ENCODE results near the gene PLGRKT.
"Not testable (repeated sequence)": the region's sequence is repeated elsewhere in the genome, so short reads cannot be mapped to it uniquely, and the experiment has no call there.

PLGRKT gene

GRCh38 chr9:5375790-5376477, 61.8 kb downstream of the PLGRKT start:
- no peak for DNase-seq (ENCODE audit: low read depth)

GRCh38 chr9:5375091-5375490, 62.6 kb downstream of the PLGRKT start:
- no peak for DNase-seq (ENCODE audit: low read depth)

- no peak for DNase-seq (ENCODE audit: low read depth)
Measured at GRCh38 chr9:5364294-5365024, 73.3 kb downstream of the PLGRKT start.

DNA sequence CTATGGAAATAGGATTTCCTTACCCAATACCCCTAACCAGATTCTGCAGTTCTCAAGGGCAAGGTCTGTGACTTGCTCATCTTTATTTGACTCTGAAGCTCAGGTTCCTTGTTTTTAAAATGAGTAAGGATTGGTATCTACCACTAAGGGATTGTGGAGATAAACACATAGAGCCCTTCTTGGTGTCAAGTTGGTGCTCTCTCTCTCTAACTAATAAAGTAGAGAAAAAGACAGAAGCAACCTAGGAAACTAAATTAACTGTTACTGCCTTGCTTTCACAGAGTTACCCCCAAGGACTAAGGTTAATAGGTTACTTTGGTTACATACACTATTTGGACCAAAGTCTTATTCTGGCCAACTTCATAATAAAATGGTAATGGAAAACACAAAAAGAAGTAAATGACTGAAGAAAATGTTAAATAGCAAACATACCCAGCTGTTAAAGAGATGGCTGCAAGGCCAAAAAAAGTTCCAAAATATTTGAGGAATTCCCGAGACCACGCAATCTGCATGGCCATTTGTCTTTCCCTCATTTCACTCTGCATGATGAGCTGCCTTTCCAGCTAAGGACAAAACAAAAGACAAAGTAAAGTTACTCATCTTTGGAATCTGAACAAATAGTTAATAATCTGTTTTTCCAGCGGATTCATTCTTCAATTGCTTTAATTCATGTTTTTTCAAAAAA, 76.3 kb downstream of the PLGRKT start:
- DNase-seq (ENCODE audit: low read depth) = no peak

- DNase-seq (ENCODE audit: low read depth) = no peak
Measured at GRCh38 chr9:5360341-5360740, 77.4 kb downstream of the PLGRKT start.

DNA sequence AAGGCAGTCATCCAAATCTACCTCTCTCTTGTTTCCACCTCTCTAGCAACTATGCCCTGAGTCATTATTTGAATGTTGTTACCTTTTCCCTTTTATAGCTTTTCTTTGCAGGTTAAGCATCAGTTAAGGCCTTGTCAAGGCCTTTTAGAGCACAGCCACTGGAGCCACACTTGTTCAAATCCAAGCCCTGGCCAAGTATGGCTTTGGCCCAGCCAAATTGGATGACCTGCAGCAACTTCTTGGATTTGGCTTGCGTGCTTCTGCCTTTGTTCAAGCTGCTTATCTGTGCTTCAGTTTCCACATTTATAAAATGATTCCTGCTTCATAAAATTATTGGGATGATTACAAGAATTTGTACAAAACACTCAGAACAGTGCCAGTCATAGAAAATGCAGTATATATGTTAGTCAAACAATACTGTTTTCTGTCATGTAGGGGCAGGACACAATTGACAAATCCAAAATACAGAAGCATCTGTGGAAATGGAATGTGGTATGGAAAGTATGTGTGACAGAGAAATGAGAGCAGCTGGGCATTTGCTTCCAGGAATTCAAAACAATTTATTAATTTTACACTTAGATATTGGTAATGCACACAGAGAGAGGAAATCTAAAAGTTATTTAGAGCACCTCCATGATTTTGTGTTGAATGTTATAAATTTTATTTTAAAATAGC, 80.2 kb downstream of the PLGRKT start:
- DNase-seq (ENCODE audit: low read depth) = no peak

GRCh38 chr9:5355817-5356216, 81.9 kb downstream of the PLGRKT start:
- DNase-seq (ENCODE audit: low read depth) = no peak

DNA sequence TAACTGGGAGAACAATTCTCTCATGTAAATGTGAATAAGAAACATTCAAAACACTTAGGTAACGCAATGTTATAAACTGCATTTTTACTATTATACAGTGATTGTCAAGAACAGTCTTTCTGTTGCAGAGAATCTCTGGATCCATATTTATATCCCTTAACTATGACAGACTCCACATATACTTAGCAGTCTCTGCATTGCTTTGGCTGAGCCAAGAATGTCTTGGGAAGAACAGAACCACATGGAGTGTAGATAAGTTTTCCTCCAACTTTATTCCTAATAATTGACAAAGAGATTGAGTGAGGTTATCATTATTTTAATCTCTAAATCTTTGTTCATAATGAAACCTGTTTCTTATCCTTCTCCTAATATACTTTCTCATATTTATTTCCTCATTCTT, 82.5 kb downstream of the PLGRKT start:
- no peak for DNase-seq (ENCODE audit: low read depth)

DNA sequence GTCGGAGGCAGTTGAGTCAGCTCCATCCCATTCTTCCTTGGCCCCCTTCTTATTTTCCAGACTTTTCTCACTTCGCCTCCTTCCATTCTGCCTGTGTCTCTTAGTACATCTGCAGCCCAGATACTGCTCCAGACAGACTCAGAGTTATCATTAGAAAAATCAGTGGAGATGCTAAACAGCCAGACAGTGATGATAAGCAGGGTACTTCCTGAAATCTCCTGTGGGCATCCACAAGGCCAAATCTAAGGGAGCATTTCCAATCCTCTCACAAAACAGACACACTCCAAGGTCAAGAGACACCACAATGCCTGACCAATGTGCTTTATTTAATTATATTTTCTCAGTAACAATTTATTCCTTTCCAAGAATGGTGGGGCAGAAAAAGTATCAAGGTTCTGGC, 83.5 kb downstream of the PLGRKT start:
- no peak for DNase-seq (ENCODE audit: low read depth)

DNA sequence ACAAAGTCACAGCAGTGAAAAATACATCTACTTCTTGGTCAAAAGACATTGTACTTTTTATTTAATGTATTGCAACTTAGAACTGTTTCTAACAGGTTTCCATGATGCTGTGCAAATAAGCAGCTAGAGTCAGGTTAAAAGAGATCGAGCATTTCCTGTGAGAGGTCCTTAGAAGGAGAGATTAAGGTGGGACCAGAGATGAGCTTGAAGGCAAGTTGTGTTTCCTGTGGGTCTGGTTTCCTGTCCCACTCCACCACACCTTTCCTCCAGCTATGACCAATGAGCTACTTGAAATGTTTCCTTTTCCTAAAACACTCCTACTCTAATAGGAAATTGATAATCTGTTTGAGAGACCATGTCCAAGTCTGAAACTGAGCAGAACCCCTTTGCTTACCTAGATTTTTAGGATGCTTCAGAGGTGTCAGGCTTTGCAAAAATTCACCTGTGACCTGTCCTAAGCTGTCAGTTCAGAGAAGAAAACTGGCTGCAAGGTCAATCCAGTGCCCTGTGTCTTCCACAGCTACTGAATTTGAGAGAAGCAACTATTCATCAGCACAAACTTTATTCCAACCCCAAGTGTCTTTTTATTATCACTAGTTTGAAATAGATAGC, 85.0 kb downstream of the PLGRKT start:
- no peak for DNase-seq (ENCODE audit: low read depth)

- not testable (repeated sequence) for DNase-seq (ENCODE audit: low read depth)
Measured at GRCh38 chr9:5338992-5339981, 98.4 kb downstream of the PLGRKT start, which contains the start of gene RLN1. Gene RLN1, minus strand, starts transcription at chr9:5339876. Its CDS starts 130 bp downstream, at chr9:5339746.

GRCh38 chr9:5336688-5337087, 101.0 kb downstream of the PLGRKT start:
- peak; percentile 1 for DNase-seq (ENCODE audit: low read depth)

DNA sequence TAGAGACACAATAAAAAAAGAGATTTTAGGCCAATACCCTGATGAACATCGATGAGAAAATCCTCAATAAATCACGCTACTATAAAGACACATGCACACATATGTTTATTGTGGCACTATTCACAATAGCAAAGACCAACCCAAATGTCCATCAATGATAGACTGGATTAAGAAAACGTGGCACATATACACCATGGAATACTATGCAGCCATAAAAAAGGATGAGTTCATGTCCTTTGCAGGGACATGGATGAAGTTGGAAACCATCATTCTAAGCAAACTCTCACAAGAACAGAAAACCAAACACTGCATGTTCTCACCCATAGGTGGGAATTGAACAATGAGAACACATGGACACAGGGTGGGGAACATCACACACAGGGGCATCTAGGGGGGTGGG, 106.4 kb downstream of the PLGRKT start:
- DNase-seq (ENCODE audit: low read depth) = not testable (repeated sequence)

- DNase-seq (ENCODE audit: low read depth) = peak; percentile 30
Measured at GRCh38 chr9:5326893-5327548, 110.7 kb downstream of the PLGRKT start.

- DNase-seq (ENCODE audit: low read depth) = no peak
Measured at GRCh38 chr9:5326187-5326586, 111.5 kb downstream of the PLGRKT start.

DNA sequence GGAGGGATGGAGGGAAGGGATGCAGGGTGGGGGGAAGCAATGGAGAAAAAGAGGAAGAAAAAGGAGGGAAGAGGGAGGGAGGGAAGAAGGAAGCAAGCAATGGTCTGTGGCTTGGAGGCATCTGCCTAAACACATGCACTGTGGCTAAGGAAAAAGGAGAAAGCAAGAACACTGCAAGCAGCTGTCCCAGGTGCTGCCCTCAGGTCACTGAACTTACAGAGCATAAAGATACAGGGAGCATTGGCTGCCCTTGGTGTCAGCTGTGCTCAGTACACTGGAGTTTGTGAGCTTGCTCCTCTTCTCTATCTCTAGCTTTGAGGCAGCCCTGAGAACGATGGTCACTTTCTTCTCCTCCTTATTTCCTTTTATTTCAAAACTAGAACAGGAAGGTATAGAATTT, 116.1 kb downstream of the PLGRKT start:
- DNase-seq (ENCODE audit: low read depth) = not testable (repeated sequence)

DNA sequence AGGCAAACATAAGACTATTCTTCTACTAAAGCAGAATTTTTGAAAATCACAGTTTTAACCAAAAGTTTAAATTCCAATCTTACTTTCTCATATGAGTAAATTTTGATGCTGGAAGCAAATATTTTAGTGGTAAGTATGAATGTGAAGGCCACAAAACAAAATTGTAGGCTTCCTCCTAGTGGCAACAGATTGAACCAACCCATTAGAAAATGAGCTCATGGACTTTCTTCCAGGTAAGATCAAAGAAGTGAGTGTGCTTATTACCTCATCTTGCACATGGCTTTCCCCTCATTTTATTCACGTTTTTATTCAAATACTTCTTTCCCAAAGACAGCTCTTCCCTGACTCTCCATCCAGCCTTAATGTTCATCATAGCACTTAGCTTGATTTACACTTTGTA, 116.7 kb downstream of the PLGRKT start:
- DNase-seq (ENCODE audit: low read depth) = no peak

- DNase-seq (ENCODE audit: low read depth) = not testable (repeated sequence)
Measured at GRCh38 chr9:5316406-5316805, 121.3 kb downstream of the PLGRKT start.

DNA sequence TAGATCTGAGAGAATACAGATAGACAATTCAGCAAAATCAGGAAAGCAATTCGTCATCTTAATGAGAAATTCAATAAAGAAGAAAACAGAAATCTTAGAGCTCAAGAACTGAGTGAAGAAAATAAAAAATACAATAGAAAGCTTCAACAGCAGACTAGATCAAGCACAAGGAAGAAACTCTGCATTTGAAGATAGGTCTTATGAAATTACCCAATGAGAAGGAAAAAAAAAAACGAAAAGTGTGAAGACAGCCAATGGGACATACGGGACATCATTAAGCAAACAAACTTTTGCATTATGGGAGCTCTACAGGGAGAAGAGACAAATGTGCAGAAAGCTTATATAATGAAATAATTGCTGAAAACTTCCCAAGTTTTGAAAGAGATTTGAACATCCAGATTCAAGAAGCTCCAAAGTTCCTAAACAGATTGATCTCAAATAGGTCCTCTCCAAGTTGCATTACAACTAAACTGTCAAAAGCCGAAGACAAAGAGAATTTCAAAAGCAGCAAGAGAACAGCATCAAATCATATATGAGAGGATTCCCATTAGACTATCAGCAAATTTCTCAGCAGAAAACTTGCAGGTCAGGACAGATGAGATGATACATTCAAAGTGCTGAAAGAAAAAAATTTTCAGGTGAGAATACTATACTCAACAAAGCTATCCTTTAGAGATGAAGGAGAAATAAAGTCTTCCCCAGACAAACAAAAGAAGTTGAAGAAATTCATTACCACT, 122.4 kb downstream of the PLGRKT start:
- no peak for DNase-seq (ENCODE audit: low read depth)
